Gastroesophageal sphincter (tissue), 3 donors: ENCODE results near the gene MEF2D.

Experiments
- POLR2AphosphoS5 ChIP-seq: sonication (generic); formaldehyde crosslinking; IDR thresholded peaks from one replicate; pipeline ENCODE4 v1.6.1; 2017; ENCODE audit warnings: antibody characterized with exemption
- TF ChIP-seq, protein P1 (sequence below), 4 experiments: fragments of 200-600 bp in 2 of 4; fragments of 450-650 bp in 2 of 4; sonication (generic) in 1 of 4; IDR thresholded peaks; one replicate each; pipeline ENCODE4 v1.5.1; 2017 to 2019; ENCODE audit warnings: antibody characterized with exemption in 4 of 4, mild to moderate bottlenecking in 2 of 4, moderate library complexity in 2 of 4

DNA sequence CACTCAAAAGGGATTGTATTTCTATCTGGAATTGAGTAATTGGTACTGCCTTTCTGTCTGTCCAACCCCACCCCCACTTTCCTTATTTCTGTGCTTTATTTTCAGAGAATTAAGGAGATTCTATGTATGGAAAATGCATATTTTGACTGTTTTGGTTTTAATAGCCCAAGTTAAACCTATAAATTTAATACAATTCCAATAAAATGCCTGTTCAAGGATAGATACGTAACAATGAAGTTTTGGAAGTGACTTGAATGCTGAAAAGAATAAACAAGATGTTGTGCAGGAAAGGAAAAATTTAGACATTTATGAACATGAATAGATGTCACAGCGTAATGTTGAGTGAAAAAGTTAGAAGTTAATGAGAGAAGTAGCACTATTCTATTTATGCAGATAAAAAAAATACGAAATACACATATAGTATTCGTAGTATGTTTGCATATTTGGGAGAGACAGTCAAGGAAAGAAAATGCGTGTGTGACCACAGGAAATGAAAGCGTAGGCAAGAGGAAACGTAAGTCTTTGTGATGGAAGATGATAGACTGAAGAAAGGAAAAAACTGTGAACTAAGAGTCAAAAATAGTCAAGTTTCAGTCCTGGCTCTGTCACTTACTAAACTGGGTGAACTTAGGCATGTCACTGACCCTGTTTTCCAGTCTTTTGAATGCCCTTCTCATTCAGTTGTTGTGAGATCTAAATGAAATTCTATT, 62.1 kb downstream of the MEF2D start:
- TF ChIP-seq, protein P1, sequence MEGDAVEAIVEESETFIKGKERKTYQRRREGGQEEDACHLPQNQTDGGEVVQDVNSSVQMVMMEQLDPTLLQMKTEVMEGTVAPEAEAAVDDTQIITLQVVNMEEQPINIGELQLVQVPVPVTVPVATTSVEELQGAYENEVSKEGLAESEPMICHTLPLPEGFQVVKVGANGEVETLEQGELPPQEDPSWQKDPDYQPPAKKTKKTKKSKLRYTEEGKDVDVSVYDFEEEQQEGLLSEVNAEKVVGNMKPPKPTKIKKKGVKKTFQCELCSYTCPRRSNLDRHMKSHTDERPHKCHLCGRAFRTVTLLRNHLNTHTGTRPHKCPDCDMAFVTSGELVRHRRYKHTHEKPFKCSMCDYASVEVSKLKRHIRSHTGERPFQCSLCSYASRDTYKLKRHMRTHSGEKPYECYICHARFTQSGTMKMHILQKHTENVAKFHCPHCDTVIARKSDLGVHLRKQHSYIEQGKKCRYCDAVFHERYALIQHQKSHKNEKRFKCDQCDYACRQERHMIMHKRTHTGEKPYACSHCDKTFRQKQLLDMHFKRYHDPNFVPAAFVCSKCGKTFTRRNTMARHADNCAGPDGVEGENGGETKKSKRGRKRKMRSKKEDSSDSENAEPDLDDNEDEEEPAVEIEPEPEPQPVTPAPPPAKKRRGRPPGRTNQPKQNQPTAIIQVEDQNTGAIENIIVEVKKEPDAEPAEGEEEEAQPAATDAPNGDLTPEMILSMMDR (IDR thresholded peaks at IDR 0.05) = no peak
- no peak for TF ChIP-seq POLR2AphosphoS5
